Stimulated activated CD8-positive, alpha-beta memory T cell treated with anti-CD3 and anti-CD28 coated beads, Interleukin-15, amount 100 ng/mL, for 48 hours (primary cell): ENCODE data around the gene LMF1.

ENCODE experiments used
- DNase-seq, 2 donors: peaks; one replicate each; pipeline ENCODE4 v3.0.0-alpha.2; 2020; ENCODE audit warnings: low read depth in 2 of 2

The LMF1 gene

DNA sequence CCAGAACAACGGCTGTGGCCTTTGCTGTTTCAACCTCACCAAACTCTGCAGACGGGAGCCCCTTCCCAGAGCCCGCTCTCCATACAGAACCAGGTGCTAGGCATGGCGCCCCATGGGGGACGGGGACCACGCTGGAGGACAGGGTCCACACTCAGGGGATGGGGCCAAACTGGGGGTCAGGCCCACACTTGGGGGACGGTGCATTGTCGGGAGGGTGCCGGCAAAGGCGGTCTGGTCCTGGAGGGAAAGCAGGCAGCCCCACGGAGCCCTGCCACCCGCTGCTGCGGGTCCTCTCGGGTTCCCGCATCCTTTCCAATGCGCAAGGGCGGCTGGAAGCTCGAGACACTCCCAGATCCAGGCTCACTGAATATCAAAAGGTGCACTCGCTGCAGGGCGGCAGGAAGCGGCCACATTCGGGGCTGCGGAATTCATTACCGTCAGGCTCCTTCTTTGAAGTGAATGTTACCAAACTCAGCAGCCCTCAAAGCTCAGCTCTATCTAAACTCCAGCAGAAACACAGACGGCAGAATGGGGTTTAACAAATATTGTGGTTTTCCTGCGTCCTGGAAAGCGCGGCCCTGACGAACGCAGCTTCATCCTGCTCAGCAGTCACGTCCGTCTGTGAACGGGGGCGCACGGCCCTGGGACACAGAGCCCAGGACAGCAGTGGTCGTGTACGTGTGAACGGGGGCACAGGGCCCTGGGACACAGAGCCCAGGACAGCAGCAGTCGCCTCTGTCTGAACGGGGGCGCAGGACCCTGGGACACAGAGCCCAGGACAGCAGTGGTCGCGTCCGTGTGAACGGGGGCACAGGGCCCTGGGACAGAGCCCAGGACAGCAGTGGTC is 41.3 kb downstream of the LMF1 start:
- DNase-seq = no peak

DNA sequence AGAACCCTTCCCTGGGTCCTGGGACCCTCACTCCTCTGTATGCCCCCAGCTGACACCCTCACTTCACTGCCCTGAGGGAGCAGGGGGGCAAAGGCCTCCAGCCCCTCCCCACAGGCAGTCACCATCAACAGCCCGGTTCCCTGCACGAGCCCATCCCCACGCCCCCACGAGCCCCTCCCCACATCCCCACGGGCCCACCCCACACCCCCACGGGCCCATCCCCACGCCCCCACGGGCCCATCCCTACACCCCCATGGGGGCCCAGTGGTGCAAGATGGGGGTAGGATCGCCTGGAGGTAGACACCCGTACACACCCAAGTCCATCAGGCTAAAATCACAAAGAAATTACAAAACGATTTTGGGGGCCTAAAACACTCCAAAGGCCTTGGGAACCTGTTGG is 42.3 kb downstream of the LMF1 start:
- DNase-seq = no peak

DNA sequence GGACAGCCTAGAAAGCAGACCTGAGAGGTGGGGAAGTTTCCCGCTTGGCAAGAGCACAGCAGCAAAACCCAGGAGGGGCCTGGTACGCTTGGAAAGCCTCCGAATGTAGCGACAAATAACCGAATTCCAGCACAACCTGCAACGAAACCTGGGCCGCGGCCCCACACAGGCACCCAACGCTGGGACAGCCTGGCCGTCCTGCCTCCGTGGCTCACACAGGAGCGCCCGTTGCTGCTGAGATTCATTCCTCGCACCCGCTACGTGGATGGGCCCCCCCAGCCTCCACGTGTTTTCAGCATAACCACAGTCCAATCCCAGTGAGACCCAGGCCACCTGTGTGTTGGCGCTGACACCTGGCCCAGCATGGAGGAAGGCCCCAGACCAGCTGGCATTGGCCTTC is 42.9 kb downstream of the LMF1 start:
- no peak for DNase-seq

- no peak for DNase-seq
Observed at GRCh38 chr16:927406-927805, 43.4 kb downstream of the LMF1 start.

DNA sequence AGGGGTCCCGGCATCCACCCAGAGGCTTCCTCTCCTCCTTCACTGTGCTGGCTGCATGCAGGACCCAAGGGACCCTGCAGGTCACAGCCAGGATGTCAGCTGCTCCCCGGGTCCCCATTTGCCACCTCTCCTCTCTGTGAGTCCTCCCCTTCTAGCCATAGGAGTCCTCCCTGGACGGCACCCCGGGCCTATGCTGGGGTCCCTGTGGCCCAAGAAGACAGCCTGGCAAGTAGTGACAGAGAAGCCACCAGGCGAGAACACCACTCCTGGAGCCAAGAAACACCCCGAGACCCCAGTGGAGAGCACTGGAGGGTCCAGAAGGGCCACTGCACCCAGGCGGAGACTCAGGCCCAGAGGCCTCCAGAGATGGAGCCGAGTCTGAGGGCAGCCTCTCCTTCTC is 44.1 kb downstream of the LMF1 start:
- no peak for DNase-seq

DNA sequence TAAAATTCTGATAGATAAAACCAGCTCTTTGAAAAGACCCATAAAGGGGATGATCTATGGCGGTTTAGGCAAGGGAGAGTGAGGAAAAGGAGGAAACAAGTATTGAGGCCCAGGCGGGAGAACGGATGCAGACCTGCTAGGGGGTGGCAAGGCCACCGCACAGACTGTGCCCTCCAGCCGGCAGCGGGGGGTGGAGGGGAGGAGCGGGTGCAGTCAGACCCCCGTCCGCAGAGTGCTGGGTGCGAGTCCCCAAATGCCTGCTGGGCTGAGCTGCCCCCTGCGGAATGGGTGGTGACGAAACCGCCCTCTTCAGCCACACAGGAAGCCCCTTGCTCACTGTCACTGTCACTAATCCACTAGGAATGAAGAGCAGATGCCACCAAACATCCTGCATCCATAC is 46.0 kb downstream of the LMF1 start:
- no peak for DNase-seq

- DNase-seq = no peak
Observed at GRCh38 chr16:924063-924462, 46.7 kb downstream of the LMF1 start.

- DNase-seq = no peak
Observed at GRCh38 chr16:923184-923583, 47.6 kb downstream of the LMF1 start.

- DNase-seq = no peak
Observed at GRCh38 chr16:922051-922450, 48.7 kb downstream of the LMF1 start.

DNA sequence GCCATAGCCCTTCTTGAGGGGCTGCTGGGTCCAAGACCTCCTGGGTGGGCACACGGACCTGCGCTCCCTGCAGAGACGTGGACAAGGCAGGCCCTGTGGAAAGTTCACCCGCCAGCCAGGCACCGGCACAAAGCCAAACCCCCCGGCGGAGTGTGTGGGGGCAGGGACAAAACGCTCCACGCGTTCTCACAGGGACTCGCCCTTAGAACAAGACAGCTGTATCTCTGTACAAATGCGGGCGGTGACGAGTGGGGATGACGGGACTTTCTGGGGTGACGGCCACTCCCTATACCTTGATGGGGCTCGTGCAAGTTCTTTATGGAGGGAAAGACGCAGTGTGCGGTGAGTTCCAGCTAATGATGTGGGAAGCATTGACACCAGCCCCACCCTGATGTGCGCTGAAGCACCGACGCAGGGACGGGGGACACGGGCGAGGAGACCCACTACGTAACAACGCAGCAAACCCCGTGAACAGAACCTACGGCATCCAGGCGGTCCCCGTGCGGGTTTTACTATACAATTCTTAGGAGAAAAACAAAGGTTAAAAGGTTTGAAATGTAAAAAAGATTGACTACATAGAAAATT is 49.4 kb downstream of the LMF1 start:
- no peak for DNase-seq

GRCh38 chr16:920717-921116 is 50.1 kb downstream of the LMF1 start:
- DNase-seq = no peak

- DNase-seq = no peak
Observed at GRCh38 chr16:920051-920681, 50.6 kb downstream of the LMF1 start.

DNA sequence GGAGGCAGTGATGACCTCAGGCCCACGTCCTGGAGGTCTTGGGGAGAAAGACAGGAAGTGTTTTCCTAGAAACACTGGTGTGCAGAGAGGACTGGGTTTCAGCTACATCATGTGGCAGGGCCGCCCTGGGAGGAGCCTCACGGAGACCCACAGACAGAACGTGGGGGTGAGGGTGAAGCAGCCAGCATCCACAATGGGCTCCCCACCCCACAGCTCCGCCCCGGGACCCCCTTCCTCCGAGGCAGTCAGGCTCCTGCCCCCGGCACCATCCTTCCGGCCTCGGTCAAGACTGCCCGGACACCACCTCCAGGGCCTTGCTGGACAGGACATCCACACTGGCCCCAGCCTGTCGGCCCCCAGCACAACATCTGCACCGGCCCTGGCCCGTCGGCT is 51.1 kb downstream of the LMF1 start:
- no peak for DNase-seq

DNA sequence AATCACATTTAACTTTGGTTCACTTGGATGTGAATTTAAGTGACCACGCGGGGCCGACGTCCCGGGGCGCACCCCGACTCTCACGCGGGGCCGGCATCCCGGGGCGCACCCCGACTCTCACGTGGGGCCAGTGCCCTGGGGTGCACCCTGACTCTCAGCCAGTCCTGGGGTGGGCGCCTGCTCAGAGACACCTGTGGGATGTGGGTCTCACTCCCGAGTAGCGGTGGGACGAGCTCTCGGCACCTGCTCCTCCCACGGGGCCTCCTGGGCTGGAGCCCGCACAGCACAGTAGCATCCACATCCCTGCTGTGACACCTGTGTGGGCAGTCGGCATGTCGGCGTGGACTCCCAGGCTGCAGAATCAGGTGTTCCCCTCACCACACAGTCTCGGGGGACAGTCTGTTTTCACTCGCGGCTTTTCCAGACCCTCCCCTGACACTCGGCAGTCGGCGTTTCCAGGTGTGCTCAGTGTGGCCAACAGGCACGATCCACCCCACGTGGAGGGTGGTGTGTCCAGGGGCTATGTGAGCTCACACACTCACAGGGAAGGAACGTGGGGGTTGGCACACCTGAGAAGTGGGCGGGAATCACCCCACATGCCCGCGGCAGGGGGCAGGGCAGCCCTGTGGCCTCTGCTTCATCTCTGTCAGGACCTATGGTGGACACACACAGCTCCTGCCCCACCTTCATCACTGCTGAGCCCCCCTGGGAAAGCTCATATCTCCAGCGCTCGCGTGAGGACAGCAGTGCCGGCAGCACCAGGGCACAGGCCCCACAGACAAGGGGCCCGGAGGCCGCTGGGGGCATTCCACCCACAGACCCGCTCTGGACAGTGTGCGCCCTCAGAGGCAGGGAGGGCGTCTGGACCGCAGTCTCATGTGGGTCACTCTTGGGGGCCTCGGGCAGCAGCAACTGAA is 51.8 kb downstream of the LMF1 start:
- no peak for DNase-seq

DNA sequence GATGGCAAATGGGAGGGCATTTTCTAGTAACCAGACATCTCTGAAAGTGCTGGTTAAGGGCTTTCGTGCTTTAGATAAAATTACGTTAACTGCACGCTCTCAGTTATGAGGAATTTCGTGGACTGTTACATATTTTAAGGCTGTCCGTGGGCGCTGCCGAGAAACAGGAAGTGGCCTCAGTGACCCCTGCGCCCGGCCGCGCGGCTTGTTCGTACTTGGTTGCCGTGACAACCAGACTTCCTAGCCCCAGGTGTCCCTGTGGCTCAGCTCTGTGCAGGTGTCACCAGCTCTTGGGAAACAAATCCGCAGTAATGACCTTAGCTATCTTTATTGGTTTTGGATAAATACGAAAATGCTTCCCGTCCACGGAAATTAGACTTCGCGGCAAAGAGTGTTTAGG is 52.7 kb downstream of the LMF1 start:
- DNase-seq = no peak

DNA sequence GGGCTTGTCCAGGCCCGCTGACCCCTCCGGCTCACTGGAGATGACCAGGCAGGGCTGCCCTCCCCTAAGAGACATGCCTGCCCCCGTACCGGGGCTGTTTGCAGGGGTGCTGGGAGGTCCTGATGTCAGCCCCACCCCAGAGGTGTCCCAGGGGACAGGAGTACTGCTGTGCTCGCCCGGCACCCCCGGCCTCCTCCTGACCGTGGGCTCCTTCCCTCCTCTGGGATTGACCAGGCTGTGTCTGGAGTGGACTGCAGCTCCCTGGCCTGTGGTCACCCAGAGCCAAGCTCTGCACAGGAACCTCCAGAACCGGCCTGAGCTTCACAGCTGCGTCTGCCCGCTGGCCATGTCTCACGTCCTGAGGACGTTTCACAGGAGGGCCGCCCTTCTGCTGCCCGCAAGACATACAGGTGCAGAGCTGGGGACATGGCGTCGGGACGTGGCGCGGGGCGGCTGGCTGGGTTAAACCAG is 53.2 kb downstream of the LMF1 start:
- no peak for DNase-seq

DNA sequence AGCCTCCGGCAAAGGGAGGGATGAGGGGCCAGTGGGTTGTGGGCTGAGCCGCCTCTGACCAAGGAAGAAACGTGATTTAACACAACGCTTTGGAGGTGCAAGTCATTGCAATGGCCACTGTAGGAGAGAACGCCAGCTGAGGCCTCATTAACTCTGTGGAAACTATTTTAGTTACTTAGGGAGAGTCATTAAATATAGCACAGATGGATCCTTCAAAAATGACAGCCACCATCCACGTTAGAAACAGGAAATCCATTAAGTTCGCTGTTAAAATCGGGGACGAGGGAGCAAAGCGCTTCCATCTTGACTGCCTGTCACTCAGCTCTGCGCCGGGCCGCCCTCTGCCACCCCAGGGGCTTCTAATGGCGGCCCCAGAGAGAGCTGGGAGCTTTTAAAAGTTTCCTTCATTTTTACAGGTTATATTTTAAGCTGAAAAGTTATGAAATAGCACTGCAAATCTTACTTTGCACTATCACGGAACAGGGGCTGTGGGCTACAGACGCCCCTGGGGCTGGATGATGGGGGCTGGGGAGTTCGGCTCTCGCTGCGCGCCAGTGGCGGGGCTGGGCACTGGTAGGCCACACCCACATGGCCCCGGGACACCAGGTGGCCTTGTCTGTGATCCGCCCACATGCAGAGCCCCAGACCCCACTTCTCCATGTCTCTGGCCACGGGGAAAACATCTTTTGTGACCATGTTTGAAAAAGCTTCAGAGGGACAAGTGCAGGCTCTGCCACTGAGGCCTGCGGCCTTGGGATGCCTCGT is 54.6 kb downstream of the LMF1 start:
- DNase-seq = no peak

GRCh38 chr16:915546-915945 is 55.2 kb downstream of the LMF1 start:
- DNase-seq = no peak

DNA sequence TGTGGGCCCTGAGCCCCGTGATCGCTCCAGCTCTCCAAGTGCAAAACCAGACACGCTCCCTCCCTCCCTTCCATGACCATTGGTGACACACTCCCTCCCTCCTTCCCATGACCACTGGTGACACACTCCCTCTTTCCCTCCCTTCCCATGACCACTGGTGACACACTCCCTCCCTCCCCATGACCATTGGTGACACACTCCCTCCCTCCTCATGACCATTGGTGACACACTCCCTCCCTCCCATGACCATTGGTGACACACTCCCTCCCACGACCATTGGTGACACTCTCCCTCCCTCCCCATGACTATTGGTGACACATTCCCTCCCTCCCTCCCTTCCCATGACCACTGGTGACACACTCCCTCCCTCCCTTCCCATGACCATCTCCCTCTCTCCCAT is 56.3 kb downstream of the LMF1 start:
- DNase-seq = no peak

DNA sequence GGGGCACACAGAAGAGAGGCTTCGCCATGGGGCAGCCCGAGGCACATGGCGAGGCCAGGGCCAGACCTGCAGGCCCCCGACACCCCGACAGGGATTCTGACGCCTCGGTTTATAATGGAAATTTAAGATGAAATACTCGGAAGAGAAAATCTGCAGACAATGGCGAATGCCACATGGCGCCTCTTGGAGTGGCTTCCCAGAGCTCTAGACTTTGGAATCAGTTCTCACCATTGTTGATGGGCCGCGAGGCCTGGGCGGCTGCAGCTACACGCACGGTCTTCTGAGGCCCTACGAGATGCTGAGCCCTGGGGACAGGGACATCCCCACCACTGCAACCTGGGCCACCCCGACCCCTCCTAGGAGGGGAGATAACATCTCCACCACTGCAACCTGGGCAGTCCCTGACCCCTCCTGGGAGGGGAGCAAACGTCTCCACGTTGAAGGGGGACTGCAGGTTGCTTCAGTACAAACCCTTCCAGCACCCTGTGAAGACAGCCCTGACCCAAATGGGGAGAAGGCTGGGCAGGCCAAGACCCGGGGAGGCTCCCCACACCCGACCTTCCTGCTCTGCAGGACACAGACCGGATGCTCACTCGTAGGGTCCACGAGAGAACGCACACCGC is 56.9 kb downstream of the LMF1 start:
- DNase-seq = no peak
